GM12878 (cell line): ENCODE results near the gene SLC39A11. TPM values are rescaled to one million over a fixed set of nuclear protein-coding genes. Genes with fewer than 3 reads are reported as not detected.

ENCODE experiments used
- ATAC-seq: fragments of 200-7000 bp; cut with Tn5 transposase; 3 replicates; pipeline ENCODE4 v1.9.1; 2020; ENCODE audit warnings: mild to moderate bottlenecking, moderate library complexity
- BruUV-seq: library from RNA; stranded (reverse); fragments of 400-500 nt; replicated peaks from 2 replicates; lab custom pipeline; 2021; lab: Mats Ljungman, UMichigan
- CTCF ChIA-PET: fragments of 300-600 bp; sonication (Branson Sonifier 250); formaldehyde crosslinking; extraction: SDS; loops from one replicate; lab custom pipeline; 2021; ENCODE audit warnings: inconsistent platforms; lab: Yijun Ruan, JAX
- POLR2A ChIA-PET: fragments of 350-600 bp; formaldehyde crosslinking; extraction: SDS; loops from one replicate; lab custom pipeline; 2021; ENCODE audit warnings: inconsistent platforms; lab: Charles Lee
- RAD21 ChIA-PET: fragments of 300-600 bp; sonication (Branson Sonifier 250); formaldehyde crosslinking; loops from one replicate; lab custom pipeline; 2023; ENCODE audit warnings: antibody characterized with exemption; ENCODE audit not compliant: unreplicated experiment; lab: Charles Lee
- SMC1A ChIA-PET: fragments of 300-600 bp; sonication (Branson Sonifier 250); formaldehyde crosslinking; loops from one replicate; lab custom pipeline; 2023; ENCODE audit not compliant: unreplicated experiment, uncharacterized antibody; lab: Charles Lee
- DNase-seq: peaks from one replicate; pipeline ENCODE4 v3.0.0-alpha.2; 2011; ENCODE audit warnings: low read depth, low spot score
- FAIRE-seq: peaks from 3 replicates; lab custom pipeline; 2011; peaks lifted over from hg19 to GRCh38; lab: Jason Lieb, UNC
- H2AFZ ChIP-seq: 2 replicates; pipeline ENCODE4 v1.6.0; 2011; ENCODE audit warnings: low read depth, low read length, control low read depth; ENCODE audit not compliant: control insufficient read depth
- H3K27ac ChIP-seq: 2 replicates; pipeline ENCODE4 v1.5.1; 2011; ENCODE audit warnings: control low read depth; ENCODE audit not compliant: control insufficient read depth, insufficient read depth
- H3K27me3 ChIP-seq, 2 experiments: replicated peaks in 1 of 2; 2 replicates each; pipeline versions ENCODE4 v1.6.0 to v1.6.1; 2011; ENCODE audit warnings: low read length in 1 of 2; ENCODE audit not compliant: control insufficient read depth in 2 of 2, insufficient read depth in 2 of 2
- H3K36me3 ChIP-seq, 2 experiments: 2 replicates each; pipeline ENCODE4 v1.5.1; 2011; ENCODE audit warnings: low read length in 1 of 2; ENCODE audit not compliant: control insufficient read depth in 2 of 2, insufficient read depth in 2 of 2
- H3K4me1 ChIP-seq: 2 replicates; pipeline ENCODE4 v1.6.1; 2011; ENCODE audit warnings: mild to moderate bottlenecking, low read length, moderate library complexity, mixed read lengths; ENCODE audit not compliant: control insufficient read depth, insufficient read depth
- H3K4me2 ChIP-seq: 2 replicates; pipeline ENCODE4 v1.6.0; 2011; ENCODE audit warnings: control low read depth; ENCODE audit not compliant: control insufficient read depth, insufficient read depth
- H3K4me3 ChIP-seq: fragments of 200-600 bp; sonication (generic); 2 replicates; pipeline ENCODE4 v1.5.1; 2016
- H3K79me2 ChIP-seq: 2 replicates; pipeline ENCODE4 v1.6.0; 2011; ENCODE audit warnings: low read length; ENCODE audit not compliant: control insufficient read depth, insufficient read depth
- H3K9ac ChIP-seq: 2 replicates; pipeline ENCODE4 v1.8.0; 2011; ENCODE audit warnings: low read length, control low read depth, mixed read lengths; ENCODE audit not compliant: control insufficient read depth, insufficient read depth
- H3K9me3 ChIP-seq: replicated peaks from 3 replicates; pipeline ENCODE4 v1.5.1; 2011; ENCODE audit warnings: mild to moderate bottlenecking, low read length; ENCODE audit not compliant: control insufficient read depth, insufficient read depth
- H4K20me1 ChIP-seq: 2 replicates; pipeline ENCODE4 v1.6.0; 2011; ENCODE audit not compliant: control insufficient read depth, insufficient read depth
- ATF7 ChIP-seq: fragments of 450-650 bp; IDR thresholded peaks from 2 replicates; pipeline ENCODE4 v1.6.1; 2016; ENCODE audit warnings: low read depth, mild to moderate bottlenecking
- CHD4 ChIP-seq: fragments of 200-600 bp; sonication (generic); IDR thresholded peaks from 2 replicates; pipeline ENCODE4 v1.6.1; 2016; ENCODE audit warnings: mild to moderate bottlenecking
- JUND ChIP-seq: IDR thresholded peaks from 2 replicates; pipeline ENCODE4 v1.6.1; 2012; ENCODE audit warnings: low read depth, mild to moderate bottlenecking, low read length, improper control_type of control experiment, moderate library complexity
- KAT2A ChIP-seq: conservative IDR thresholded peaks from 2 replicates; pipeline ENCODE4 v1.6.1; 2011; ENCODE audit warnings: low read depth, low read length; ENCODE audit not compliant: control insufficient read depth
- KDM1A ChIP-seq: fragments of 200-600 bp; sonication (generic); IDR thresholded peaks from 2 replicates; pipeline ENCODE4 v1.6.1; 2016; ENCODE audit warnings: borderline replicate concordance
- MXI1 ChIP-seq: fragments of 150-350 bp; IDR thresholded peaks from 2 replicates; pipeline ENCODE4 v1.6.1; 2011; ENCODE audit warnings: low read depth, mild to moderate bottlenecking, inconsistent platforms, low read length, improper control_type of control experiment
- NBN ChIP-seq: fragments of 450-650 bp; IDR thresholded peaks from 2 replicates; pipeline ENCODE4 v1.6.1; 2016
- NFIC ChIP-seq: IDR thresholded peaks from 2 replicates; pipeline ENCODE4 v1.6.1; 2012; ENCODE audit warnings: low read depth, mild to moderate bottlenecking, inconsistent platforms, low read length, moderate library complexity
- NR2C1 ChIP-seq: fragments of 450-650 bp; IDR thresholded peaks from 2 replicates; pipeline ENCODE4 v1.6.1; 2017; ENCODE audit warnings: antibody characterized with exemption, mild to moderate bottlenecking, moderate library complexity
- PML ChIP-seq: IDR thresholded peaks from 2 replicates; pipeline ENCODE4 v1.6.1; 2012; ENCODE audit warnings: low read length, inconsistent platforms
- TAF1 ChIP-seq: IDR thresholded peaks from 2 replicates; pipeline ENCODE4 v1.6.1; 2011; ENCODE audit warnings: mild to moderate bottlenecking, low read depth, low read length, borderline replicate concordance
- WGBS: methylation state at CpG from one replicate; pipeline ENCODE4 v1.1.6; 2016; ENCODE audit warnings: low lambda C conversion rate; ENCODE audit not compliant: insufficient replicate concordance, insufficient coverage; ENCODE audit errors: missing lambda C conversion rate; 5-methylcytosine and 5-hydroxymethylcytosine counted together
- in situ Hi-C: fragments of 300-500 bp; cut with MboI; formaldehyde crosslinking; loops from 9 replicates; pipeline ENCODE4 v1.14.3; 2018; ENCODE audit warnings: mixed read lengths
- intact Hi-C: fragments of 100-400 bp; cut with micrococcal nuclease; formaldehyde crosslinking; loops from one replicate; pipeline ENCODE4 v1.14.2; 2022; ENCODE audit not compliant: unreplicated experiment
- polyA plus RNA-seq, 11 experiments: library from polyadenylated mRNA; depleted of rRNA in 4 of 11; unstranded in 6 of 11; stranded (reverse) in 5 of 11; fragments of >200 nt; fragmentation: Nextera tagmentation in 4 of 11; fragmentation: Illumina TruSeq in 1 of 11; extraction: Ambion mirVana in 4 of 11; extraction: Trizol in 1 of 11; gene quantifications; 1 replicate in 1 of 11; 2 replicates in 10 of 11; pipeline versions ENCODE4 v1.2.1 to v1.2.3, GENCODE V29; 2011 to 2016; ENCODE audit warnings: inconsistent platforms in 2 of 11, missing spikeins in 2 of 11, low read depth in 1 of 11
- total RNA-seq, 4 experiments: library from RNA; depleted of rRNA in 3 of 4; stranded (reverse); fragments of >200 nt in 3 of 4; fragmentation: Illumina TruSeq in 1 of 4; extraction: Trizol in 1 of 4; gene quantifications; 2 replicates each; pipeline versions ENCODE4 v1.2.1 to v1.2.3, GENCODE V29; 2013 to 2021
- TF ChIP-seq, protein P1 (sequence below): fragments of 450-650 bp; conservative IDR thresholded peaks from 2 replicates; pipeline ENCODE4 v1.6.1; 2017; ENCODE audit warnings: mild to moderate bottlenecking, moderate library complexity
- TF ChIP-seq, protein P2 (sequence below): fragments of 450-650 bp; IDR thresholded peaks from 2 replicates; pipeline ENCODE4 v1.6.1; 2018; ENCODE audit warnings: mild to moderate bottlenecking, low read depth, moderate library complexity; ENCODE audit not compliant: partially characterized antibody
- TF ChIP-seq, protein P3 (sequence below): fragments of 450-650 bp; IDR thresholded peaks from 2 replicates; pipeline ENCODE4 v1.6.1; 2016; ENCODE audit warnings: mild to moderate bottlenecking, moderate library complexity, borderline replicate concordance

SLC39A11 gene
- total and polyA plus RNA-seq, 10 of the 15 experiments (the other 5 are each of a cell fraction or from before 2014, with no cell fraction given), result 8.6 to 23.8 (median 14.0) TPM

DNA sequence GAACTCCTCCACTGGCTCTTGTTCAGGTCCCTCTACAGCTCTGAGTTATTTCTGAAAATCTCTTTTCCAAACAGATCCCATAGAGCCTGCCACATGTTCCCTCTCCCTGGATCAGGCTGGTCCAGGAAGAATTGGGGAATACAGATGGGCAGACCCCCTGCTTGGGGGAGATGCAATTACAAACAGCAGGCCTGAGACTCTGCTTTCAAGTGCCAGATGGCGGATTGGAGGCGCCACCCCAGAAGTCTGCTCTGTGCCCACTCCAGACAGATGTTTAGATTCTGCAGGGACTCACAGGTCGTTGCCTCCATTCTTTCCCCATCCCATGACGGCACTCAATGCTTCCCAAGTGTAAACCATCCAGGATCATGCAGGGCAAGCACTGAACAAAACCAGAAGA is 316.6 kb downstream of the SLC39A11 start (continued):
- TF ChIP-seq, protein P1, sequence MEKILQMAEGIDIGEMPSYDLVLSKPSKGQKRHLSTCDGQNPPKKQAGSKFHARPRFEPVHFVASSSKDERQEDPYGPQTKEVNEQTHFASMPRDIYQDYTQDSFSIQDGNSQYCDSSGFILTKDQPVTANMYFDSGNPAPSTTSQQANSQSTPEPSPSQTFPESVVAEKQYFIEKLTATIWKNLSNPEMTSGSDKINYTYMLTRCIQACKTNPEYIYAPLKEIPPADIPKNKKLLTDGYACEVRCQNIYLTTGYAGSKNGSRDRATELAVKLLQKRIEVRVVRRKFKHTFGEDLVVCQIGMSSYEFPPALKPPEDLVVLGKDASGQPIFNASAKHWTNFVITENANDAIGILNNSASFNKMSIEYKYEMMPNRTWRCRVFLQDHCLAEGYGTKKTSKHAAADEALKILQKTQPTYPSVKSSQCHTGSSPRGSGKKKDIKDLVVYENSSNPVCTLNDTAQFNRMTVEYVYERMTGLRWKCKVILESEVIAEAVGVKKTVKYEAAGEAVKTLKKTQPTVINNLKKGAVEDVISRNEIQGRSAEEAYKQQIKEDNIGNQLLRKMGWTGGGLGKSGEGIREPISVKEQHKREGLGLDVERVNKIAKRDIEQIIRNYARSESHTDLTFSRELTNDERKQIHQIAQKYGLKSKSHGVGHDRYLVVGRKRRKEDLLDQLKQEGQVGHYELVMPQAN, result no peak
- no peak for TF ChIP-seq JUND
- TF ChIP-seq, protein P2, sequence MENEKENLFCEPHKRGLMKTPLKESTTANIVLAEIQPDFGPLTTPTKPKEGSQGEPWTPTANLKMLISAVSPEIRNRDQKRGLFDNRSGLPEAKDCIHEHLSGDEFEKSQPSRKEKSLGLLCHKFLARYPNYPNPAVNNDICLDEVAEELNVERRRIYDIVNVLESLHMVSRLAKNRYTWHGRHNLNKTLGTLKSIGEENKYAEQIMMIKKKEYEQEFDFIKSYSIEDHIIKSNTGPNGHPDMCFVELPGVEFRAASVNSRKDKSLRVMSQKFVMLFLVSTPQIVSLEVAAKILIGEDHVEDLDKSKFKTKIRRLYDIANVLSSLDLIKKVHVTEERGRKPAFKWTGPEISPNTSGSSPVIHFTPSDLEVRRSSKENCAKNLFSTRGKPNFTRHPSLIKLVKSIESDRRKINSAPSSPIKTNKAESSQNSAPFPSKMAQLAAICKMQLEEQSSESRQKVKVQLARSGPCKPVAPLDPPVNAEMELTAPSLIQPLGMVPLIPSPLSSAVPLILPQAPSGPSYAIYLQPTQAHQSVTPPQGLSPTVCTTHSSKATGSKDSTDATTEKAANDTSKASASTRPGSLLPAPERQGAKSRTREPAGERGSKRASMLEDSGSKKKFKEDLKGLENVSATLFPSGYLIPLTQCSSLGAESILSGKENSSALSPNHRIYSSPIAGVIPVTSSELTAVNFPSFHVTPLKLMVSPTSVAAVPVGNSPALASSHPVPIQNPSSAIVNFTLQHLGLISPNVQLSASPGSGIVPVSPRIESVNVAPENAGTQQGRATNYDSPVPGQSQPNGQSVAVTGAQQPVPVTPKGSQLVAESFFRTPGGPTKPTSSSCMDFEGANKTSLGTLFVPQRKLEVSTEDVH, result no peak
- no peak for TF ChIP-seq NR2C1

DNA sequence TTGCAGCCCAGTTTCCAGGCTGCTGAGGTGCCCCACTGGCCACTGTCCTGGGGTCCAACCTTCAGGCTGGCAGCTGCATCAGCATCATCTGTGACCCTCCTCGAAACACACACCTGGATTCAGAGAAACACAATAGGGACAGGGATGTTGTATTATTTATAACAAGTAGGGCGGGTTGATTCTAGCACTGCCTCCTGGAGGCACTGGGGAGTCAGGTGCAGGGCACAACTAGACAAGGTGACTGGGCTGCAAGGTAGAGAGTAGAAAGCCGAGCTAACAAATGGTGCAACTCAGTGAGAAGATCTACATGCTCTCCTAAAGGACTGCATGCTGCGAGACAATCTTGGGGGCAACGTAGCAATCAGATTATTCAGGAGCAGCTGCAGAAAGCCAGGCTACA is 317.3 kb downstream of the SLC39A11 start:
- ATAC-seq, result no peak
- no peak for TF ChIP-seq ATF7
- no peak for TF ChIP-seq KAT2A
- TF ChIP-seq KDM1A, result no peak
- no peak for TF ChIP-seq MXI1
- no peak for TF ChIP-seq TAF1
- no peak for TF ChIP-seq PML
- TF ChIP-seq NBN, result no peak
- TF ChIP-seq CHD4, result no peak
- TF ChIP-seq, protein P3, sequence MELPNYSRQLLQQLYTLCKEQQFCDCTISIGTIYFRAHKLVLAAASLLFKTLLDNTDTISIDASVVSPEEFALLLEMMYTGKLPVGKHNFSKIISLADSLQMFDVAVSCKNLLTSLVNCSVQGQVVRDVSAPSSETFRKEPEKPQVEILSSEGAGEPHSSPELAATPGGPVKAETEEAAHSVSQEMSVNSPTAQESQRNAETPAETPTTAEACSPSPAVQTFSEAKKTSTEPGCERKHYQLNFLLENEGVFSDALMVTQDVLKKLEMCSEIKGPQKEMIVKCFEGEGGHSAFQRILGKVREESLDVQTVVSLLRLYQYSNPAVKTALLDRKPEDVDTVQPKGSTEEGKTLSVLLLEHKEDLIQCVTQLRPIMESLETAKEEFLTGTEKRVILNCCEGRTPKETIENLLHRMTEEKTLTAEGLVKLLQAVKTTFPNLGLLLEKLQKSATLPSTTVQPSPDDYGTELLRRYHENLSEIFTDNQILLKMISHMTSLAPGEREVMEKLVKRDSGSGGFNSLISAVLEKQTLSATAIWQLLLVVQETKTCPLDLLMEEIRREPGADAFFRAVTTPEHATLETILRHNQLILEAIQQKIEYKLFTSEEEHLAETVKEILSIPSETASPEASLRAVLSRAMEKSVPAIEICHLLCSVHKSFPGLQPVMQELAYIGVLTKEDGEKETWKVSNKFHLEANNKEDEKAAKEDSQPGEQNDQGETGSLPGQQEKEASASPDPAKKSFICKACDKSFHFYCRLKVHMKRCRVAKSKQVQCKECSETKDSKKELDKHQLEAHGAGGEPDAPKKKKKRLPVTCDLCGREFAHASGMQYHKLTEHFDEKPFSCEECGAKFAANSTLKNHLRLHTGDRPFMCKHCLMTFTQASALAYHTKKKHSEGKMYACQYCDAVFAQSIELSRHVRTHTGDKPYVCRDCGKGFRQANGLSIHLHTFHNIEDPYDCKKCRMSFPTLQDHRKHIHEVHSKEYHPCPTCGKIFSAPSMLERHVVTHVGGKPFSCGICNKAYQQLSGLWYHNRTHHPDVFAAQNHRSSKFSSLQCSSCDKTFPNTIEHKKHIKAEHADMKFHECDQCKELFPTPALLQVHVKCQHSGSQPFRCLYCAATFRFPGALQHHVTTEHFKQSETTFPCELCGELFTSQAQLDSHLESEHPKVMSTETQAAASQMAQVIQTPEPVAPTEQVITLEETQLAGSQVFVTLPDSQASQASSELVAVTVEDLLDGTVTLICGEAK, result no peak
- no peak for TF ChIP-seq NFIC

More for the DNA sequence above, 317.3 kb downstream of the SLC39A11 start:
- ChIA-PET POLR2A (no interaction called here), SMC1A (interaction anchor here (1.1 kb wide), 1 partner anchor 48 kb away, joined by 4 read pairs; no protein-coding TSS in a partner anchor), RAD21 (no interaction called here), CTCF (interaction anchor here (1.0 kb wide), 1 partner anchor 11 kb away, joined by 3 read pairs; no protein-coding TSS in a partner anchor)
- FAIRE-seq, result no peak
- Histone ChIP-seq H3K4me2 (no peak overlapping the region), H3K4me3 (no peak overlapping the region), H2AFZ (no peak overlapping the region), H3K27me3 (no peaks in the 10 kb centered on the region), H3K79me2 (no peaks in the 10 kb centered on the region), H3K9ac (no peak overlapping the region), H4K20me1 (no peaks in the 10 kb centered on the region; the same call in 1 of the 2 replicates), H3K9me3 (no peaks in the 10 kb centered on the region), H3K4me1 (no peaks in the 10 kb centered on the region), H3K36me3 (no peaks in the 10 kb centered on the region), H3K27ac (no peak overlapping the region)
- no TSS peak for BruUV-seq
- in situ Hi-C loops (no loop called here), intact Hi-C loops (no loop called here)
- WGBS, result 91% methylated on average over 5 of the region's 5 CpGs
- no peak for DNase-seq
